Activated CD4-positive, alpha-beta T cell treated with anti-CD3 and anti-CD28 coated beads, Interleukin-2, amount 10 ng/mL, durations not matched to agents 24 days and 14 days (primary cell): ENCODE data around the gene DLGAP1. TPM values are rescaled to one million over a fixed set of nuclear protein-coding genes. Genes with fewer than 3 reads are reported as not detected.

Source experiments
- DNase-seq: peaks from one replicate; pipeline ENCODE4 v3.0.0; 2022
- H3K27ac Mint-ChIP-seq: one replicate; pipeline ENCODE4 v1.8.0; 2022; ENCODE audit warnings: mild to moderate bottlenecking, mixed read lengths
- H3K27me3 Mint-ChIP-seq: one replicate; pipeline ENCODE4 v1.8.0; 2022; ENCODE audit warnings: mixed read lengths
- H3K36me3 Mint-ChIP-seq: one replicate; pipeline ENCODE4 v1.8.0; 2022; ENCODE audit warnings: low read depth, mild to moderate bottlenecking, mixed read lengths
- H3K4me1 Mint-ChIP-seq: one replicate; pipeline ENCODE4 v1.8.0; 2021; ENCODE audit warnings: mixed read lengths
- H3K4me3 Mint-ChIP-seq: one replicate; pipeline ENCODE4 v1.8.0; 2022; ENCODE audit warnings: mild to moderate bottlenecking, moderate library complexity, mixed read lengths
- H3K9me3 Mint-ChIP-seq: one replicate; pipeline ENCODE4 v1.8.0; 2021; ENCODE audit warnings: mixed read lengths
- intact Hi-C: fragments of 100-400 bp; cut with micrococcal nuclease; formaldehyde crosslinking; loops from one replicate; pipeline ENCODE4 v1.15.1; 2023
- total RNA-seq: library from RNA; stranded (reverse); gene quantifications from 2 replicates; pipeline ENCODE4 v1.2.3, GENCODE V29; 2022

Gene DLGAP1
- total RNA-seq, 1 donor from 2014 or later: 1.5 TPM

- intact Hi-C loops: no loop called here
- Mint-ChIP-seq H3K27me3 (peaks cover 13% of the 10 kb centered on the region), H3K36me3 (no peaks in the 10 kb centered on the region), H3K4me1 (peaks cover 3% of the 10 kb centered on the region), H3K27ac (no peak overlapping the region), H3K9me3 (no peaks in the 10 kb centered on the region), H3K4me3 (no peak overlapping the region)
- no peak for DNase-seq
These were observed 447.3 kb downstream of the DLGAP1 start for GRCh38 chr18:4007846-4008245.

- Mint-ChIP-seq H3K4me3 (no peak overlapping the region), H3K4me1 (peaks cover 3% of the 10 kb centered on the region), H3K27me3 (peaks cover 23% of the 10 kb centered on the region), H3K9me3 (no peaks in the 10 kb centered on the region), H3K36me3 (no peaks in the 10 kb centered on the region), H3K27ac (no peak overlapping the region)
- intact Hi-C loops: no loop called here
- no peak for DNase-seq
These were observed 450.8 kb downstream of the DLGAP1 start for GRCh38 chr18:4004183-4004829.

GRCh38 chr18:3998698-3999333 is 456.3 kb downstream of the DLGAP1 start:
- Mint-ChIP-seq H3K27me3 (peaks cover 19% of the 10 kb centered on the region), H3K4me1 (peaks cover 3% of the 10 kb centered on the region), H3K9me3 (no peaks in the 10 kb centered on the region), H3K27ac (no peak overlapping the region), H3K4me3 (no peak overlapping the region), H3K36me3 (no peaks in the 10 kb centered on the region)
- intact Hi-C loops: loop anchor here (5.0 kb wide), 1 partner anchor 717 kb away; no protein-coding TSS in a partner anchor
- peak; percentile 68 for DNase-seq

- intact Hi-C loops: loop anchor here (1.0 to 5.0 kb wide), 2 partner anchors 224 to 713 kb away; no protein-coding TSS in a partner anchor
- no peak overlapping the region for H3K4me3 Mint-ChIP-seq
- peak; percentile 90 for DNase-seq
- no peak overlapping the region for H3K27ac Mint-ChIP-seq
- no peaks in the 10 kb centered on the region for H3K36me3 Mint-ChIP-seq
- H3K9me3 Mint-ChIP-seq: no peaks in the 10 kb centered on the region
- peaks cover 15% of the 10 kb centered on the region for H3K27me3 Mint-ChIP-seq
- peaks cover 3% of the 10 kb centered on the region for H3K4me1 Mint-ChIP-seq
These were observed 459.5 kb downstream of the DLGAP1 start for GRCh38 chr18:3995476-3996102.

- intact Hi-C loops: no loop called here
- H3K9me3 Mint-ChIP-seq: no peaks in the 10 kb centered on the region
- peaks cover 13% of the 10 kb centered on the region for H3K27me3 Mint-ChIP-seq
- no peak overlapping the region for H3K4me3 Mint-ChIP-seq
- no peak overlapping the region for H3K27ac Mint-ChIP-seq
- peaks cover 3% of the 10 kb centered on the region for H3K4me1 Mint-ChIP-seq
- peak; percentile 14 for DNase-seq
- H3K36me3 Mint-ChIP-seq: no peaks in the 10 kb centered on the region
These were observed 461.0 kb downstream of the DLGAP1 start for GRCh38 chr18:3993941-3994687.

GRCh38 chr18:3985664-3986063 is 469.4 kb downstream of the DLGAP1 start:
- Mint-ChIP-seq H3K27ac (no peak overlapping the region), H3K4me1 (peaks cover 14% of the 10 kb centered on the region), H3K27me3 (no peaks in the 10 kb centered on the region), H3K36me3 (peaks cover 3% of the 10 kb centered on the region), H3K4me3 (no peak overlapping the region), H3K9me3 (peaks cover 8% of the 10 kb centered on the region)
- intact Hi-C loops: no loop called here
- DNase-seq: no peak

GRCh38 chr18:3985020-3985419 is 470.1 kb downstream of the DLGAP1 start:
- Mint-ChIP-seq H3K4me3 (no peak overlapping the region), H3K9me3 (peaks cover 8% of the 10 kb centered on the region), H3K27me3 (no peaks in the 10 kb centered on the region), H3K36me3 (peaks cover 3% of the 10 kb centered on the region), H3K27ac (peak overlapping the region; percentile 2), H3K4me1 (peaks cover 14% of the 10 kb centered on the region)
- no peak for DNase-seq
- intact Hi-C loops: no loop called here

- Mint-ChIP-seq H3K27me3 (no peaks in the 10 kb centered on the region), H3K9me3 (peaks cover 9% of the 10 kb centered on the region), H3K4me1 (peaks cover 14% of the 10 kb centered on the region), H3K27ac (no peak overlapping the region), H3K4me3 (no peak overlapping the region), H3K36me3 (peaks cover 3% of the 10 kb centered on the region)
- DNase-seq: no peak
- intact Hi-C loops: no loop called here
These were observed 470.8 kb downstream of the DLGAP1 start for GRCh38 chr18:3984163-3984757.

- H3K27ac Mint-ChIP-seq: no peak overlapping the region
- peaks cover 3% of the 10 kb centered on the region for H3K36me3 Mint-ChIP-seq
- intact Hi-C loops: no loop called here
- H3K9me3 Mint-ChIP-seq: peaks cover 14% of the 10 kb centered on the region
- H3K27me3 Mint-ChIP-seq: no peaks in the 10 kb centered on the region
- H3K4me3 Mint-ChIP-seq: no peak overlapping the region
- H3K4me1 Mint-ChIP-seq: peaks cover 14% of the 10 kb centered on the region
- no peak for DNase-seq
These were observed 471.6 kb downstream of the DLGAP1 start for GRCh38 chr18:3983351-3983969.

GRCh38 chr18:3982541-3982940 is 472.6 kb downstream of the DLGAP1 start:
- Mint-ChIP-seq H3K36me3 (peaks cover 3% of the 10 kb centered on the region), H3K27ac (no peak overlapping the region), H3K4me1 (peaks cover 14% of the 10 kb centered on the region), H3K4me3 (no peak overlapping the region), H3K9me3 (peaks cover 16% of the 10 kb centered on the region), H3K27me3 (no peaks in the 10 kb centered on the region)
- no peak for DNase-seq
- intact Hi-C loops: no loop called here

GRCh38 chr18:3979024-3979423 is 476.1 kb downstream of the DLGAP1 start:
- H3K27me3 Mint-ChIP-seq: no peaks in the 10 kb centered on the region
- no peak overlapping the region for H3K27ac Mint-ChIP-seq
- H3K9me3 Mint-ChIP-seq: peaks cover 9% of the 10 kb centered on the region
- peaks cover 3% of the 10 kb centered on the region for H3K4me1 Mint-ChIP-seq
- no peak overlapping the region for H3K4me3 Mint-ChIP-seq
- H3K36me3 Mint-ChIP-seq: no peaks in the 10 kb centered on the region
- peak; percentile 5 for DNase-seq
- intact Hi-C loops: no loop called here

- Mint-ChIP-seq H3K36me3 (no peaks in the 10 kb centered on the region), H3K27me3 (peaks cover under 1% of the 10 kb centered on the region), H3K27ac (no peak overlapping the region), H3K4me1 (no peaks in the 10 kb centered on the region), H3K4me3 (no peak overlapping the region), H3K9me3 (peaks cover 1% of the 10 kb centered on the region)
- intact Hi-C loops: no loop called here
- DNase-seq: no peak
These were observed 481.8 kb downstream of the DLGAP1 start for GRCh38 chr18:3973191-3973850.
